ENCODE measurements around the gene RAB11FIP4.

RAB11FIP4 gene

DNA sequence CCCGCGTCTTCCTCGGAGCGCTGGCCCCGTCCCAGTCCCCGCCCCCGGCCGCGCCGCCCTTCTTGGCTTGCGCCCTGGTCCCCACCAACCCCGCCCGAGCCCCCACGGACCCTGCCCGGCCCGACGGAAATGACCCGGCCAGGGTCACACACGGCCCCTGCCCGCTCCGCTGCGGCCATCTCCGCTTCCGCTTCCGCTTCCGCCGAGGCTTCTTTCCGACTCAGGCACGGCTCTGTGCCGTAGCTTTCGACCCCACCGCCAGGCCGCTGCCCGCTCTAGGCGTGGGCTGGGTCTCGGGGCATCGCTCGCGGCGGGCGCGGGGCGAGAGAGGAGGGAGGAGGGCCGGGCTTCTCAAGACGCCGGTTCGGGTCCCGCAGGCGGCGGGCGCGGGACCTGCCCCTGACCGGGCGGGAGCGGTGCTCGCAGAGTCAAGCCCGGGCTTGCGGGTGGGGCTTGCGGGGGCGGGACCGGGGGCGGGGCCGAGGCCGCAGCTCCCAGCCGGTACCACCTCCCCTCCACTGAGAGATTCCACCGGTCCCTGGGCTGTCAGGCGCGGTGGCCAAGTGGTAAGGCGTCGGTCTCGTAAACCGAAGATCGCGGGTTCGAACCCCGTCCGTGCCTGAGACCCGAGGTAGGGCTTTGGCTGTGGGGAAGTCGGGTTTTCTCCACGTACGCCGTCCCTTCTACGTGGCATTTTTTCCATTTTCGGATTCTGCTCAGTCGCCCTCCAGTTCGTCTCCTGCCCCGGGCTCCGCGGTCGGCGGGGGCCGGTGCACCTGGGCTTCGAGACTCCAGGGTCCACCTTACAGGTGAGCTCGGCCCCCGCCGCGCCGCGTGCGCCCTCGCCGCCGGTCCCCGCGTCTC lies 158.3 kb downstream of the RAB11FIP4 start (continued):
- TF ChIP-seq, protein P1, sequence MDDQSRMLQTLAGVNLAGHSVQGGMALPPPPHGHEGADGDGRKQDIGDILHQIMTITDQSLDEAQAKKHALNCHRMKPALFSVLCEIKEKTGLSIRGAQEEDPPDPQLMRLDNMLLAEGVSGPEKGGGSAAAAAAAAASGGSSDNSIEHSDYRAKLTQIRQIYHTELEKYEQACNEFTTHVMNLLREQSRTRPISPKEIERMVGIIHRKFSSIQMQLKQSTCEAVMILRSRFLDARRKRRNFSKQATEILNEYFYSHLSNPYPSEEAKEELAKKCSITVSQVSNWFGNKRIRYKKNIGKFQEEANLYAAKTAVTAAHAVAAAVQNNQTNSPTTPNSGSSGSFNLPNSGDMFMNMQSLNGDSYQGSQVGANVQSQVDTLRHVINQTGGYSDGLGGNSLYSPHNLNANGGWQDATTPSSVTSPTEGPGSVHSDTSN (CRISPR knock-in tag; IDR thresholded peaks at IDR 0.05) = peak; percentile 62
- TF ChIP-seq MEIS1 (CRISPR knock-in tag; IDR thresholded peaks at IDR 0.05; ENCODE audit: borderline replicate concordance) (no peak), ZNF777 (tag by site-specific recombination; IDR thresholded peaks at IDR 0.05; ENCODE audit: borderline replicate concordance) (peak; percentile 69), ZNF585B (tag by site-specific recombination; IDR thresholded peaks at IDR 0.05) (no peak; the same call in 1 of the 2 replicates), PRDM1 (tag by site-specific recombination; IDR thresholded peaks at IDR 0.05) (no peak), ZFP69B (tag by site-specific recombination; IDR thresholded peaks at IDR 0.05) (peak; percentile 85), REPIN1 (tag by site-specific recombination; IDR thresholded peaks at IDR 0.05; ENCODE audit: low read depth) (no peak), ZNF571 (tag by site-specific recombination; IDR thresholded peaks at IDR 0.05) (no peak), WT1 (tag by site-specific recombination; IDR thresholded peaks at IDR 0.05) (peak; percentile 27; the same call in 1 of the 2 replicates), ZNF707 (tag by site-specific recombination; IDR thresholded peaks at IDR 0.05) (no peak), ZNF223 (tag by site-specific recombination; IDR thresholded peaks at IDR 0.05) (peak; percentile 52; the same call in 1 of the 2 replicates), ZNF48 (tag by site-specific recombination; IDR thresholded peaks at IDR 0.05) (no peak), MZF1 (tag by site-specific recombination; IDR thresholded peaks at IDR 0.05; ENCODE audit: borderline replicate concordance) (peak; percentile 64), ZBTB21 (tag by site-specific recombination; IDR thresholded peaks at IDR 0.05) (0 out of 2 replicates have a peak, but pooled peaks have one; percentile 26), ZNF214 (tag by site-specific recombination; IDR thresholded peaks at IDR 0.05; ENCODE audit: borderline replicate concordance) (no peak), ZNF510 (tag by site-specific recombination; IDR thresholded peaks at IDR 0.05; ENCODE audit: insufficient replicate concordance) (no peak), ZNF792 (tag by site-specific recombination; IDR thresholded peaks at IDR 0.05) (no peak), ZBTB20 (tag by site-specific recombination; IDR thresholded peaks at IDR 0.05) (peak; percentile 68; the same call in 1 of the 2 replicates), ZNF23 (tag by site-specific recombination; IDR thresholded peaks at IDR 0.05; ENCODE audit: borderline replicate concordance) (no peak), ZNF776 (tag by site-specific recombination; IDR thresholded peaks at IDR 0.05; ENCODE audit: borderline replicate concordance) (no peak), ZNF837 (tag by site-specific recombination; IDR thresholded peaks at IDR 0.05) (no peak), ZNF670 (tag by site-specific recombination; IDR thresholded peaks at IDR 0.05; ENCODE audit: low read depth) (no peak)
- TF ChIP-seq, protein P2, sequence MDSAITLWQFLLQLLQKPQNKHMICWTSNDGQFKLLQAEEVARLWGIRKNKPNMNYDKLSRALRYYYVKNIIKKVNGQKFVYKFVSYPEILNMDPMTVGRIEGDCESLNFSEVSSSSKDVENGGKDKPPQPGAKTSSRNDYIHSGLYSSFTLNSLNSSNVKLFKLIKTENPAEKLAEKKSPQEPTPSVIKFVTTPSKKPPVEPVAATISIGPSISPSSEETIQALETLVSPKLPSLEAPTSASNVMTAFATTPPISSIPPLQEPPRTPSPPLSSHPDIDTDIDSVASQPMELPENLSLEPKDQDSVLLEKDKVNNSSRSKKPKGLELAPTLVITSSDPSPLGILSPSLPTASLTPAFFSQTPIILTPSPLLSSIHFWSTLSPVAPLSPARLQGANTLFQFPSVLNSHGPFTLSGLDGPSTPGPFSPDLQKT (IDR thresholded peaks at IDR 0.05; ENCODE audit: borderline replicate concordance, low read depth, low read length) = no peak; the same call in 1 of the 2 replicates
- TF ChIP-seq, protein P3, sequence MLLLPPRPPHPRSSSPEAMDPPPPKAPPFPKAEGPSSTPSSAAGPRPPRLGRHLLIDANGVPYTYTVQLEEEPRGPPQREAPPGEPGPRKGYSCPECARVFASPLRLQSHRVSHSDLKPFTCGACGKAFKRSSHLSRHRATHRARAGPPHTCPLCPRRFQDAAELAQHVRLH (tag by site-specific recombination; IDR thresholded peaks at IDR 0.05) = peak; percentile 94
- TF ChIP-seq, protein P4, sequence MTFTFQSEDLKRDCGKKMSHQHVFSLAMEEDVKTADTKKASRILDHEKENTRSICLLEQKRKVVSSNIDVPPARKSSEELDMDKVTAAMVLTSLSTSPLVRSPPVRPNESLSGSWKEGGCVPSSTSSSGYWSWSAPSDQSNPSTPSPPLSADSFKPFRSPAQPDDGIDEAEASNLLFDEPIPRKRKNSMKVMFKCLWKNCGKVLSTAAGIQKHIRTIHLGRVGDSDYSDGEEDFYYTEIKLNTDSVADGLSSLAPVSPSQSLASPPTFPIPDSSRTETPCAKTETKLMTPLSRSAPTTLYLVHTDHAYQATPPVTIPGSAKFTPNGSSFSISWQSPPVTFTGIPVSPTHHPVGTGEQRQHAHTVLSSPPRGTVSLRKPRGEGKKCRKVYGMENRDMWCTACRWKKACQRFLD (tag by site-specific recombination; IDR thresholded peaks at IDR 0.05) = no peak
- TF ChIP-seq, protein P5, sequence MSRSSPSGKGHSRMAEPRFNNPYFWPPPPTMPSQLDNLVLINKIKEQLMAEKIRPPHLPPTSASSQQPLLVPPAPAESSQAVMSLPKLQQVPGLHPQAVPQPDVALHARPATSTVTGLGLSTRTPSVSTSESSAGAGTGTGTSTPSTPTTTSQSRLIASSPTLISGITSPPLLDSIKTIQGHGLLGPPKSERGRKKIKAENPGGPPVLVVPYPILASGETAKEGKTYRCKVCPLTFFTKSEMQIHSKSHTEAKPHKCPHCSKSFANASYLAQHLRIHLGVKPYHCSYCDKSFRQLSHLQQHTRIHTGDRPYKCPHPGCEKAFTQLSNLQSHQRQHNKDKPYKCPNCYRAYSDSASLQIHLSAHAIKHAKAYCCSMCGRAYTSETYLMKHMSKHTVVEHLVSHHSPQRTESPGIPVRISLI (tag by site-specific recombination; IDR thresholded peaks at IDR 0.05) = peak; percentile 86
- TF ChIP-seq, protein P6, sequence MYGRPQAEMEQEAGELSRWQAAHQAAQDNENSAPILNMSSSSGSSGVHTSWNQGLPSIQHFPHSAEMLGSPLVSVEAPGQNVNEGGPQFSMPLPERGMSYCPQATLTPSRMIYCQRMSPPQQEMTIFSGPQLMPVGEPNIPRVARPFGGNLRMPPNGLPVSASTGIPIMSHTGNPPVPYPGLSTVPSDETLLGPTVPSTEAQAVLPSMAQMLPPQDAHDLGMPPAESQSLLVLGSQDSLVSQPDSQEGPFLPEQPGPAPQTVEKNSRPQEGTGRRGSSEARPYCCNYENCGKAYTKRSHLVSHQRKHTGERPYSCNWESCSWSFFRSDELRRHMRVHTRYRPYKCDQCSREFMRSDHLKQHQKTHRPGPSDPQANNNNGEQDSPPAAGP (tag by site-specific recombination; IDR thresholded peaks at IDR 0.05) = peak; percentile 91
- TF ChIP-seq, protein P7, sequence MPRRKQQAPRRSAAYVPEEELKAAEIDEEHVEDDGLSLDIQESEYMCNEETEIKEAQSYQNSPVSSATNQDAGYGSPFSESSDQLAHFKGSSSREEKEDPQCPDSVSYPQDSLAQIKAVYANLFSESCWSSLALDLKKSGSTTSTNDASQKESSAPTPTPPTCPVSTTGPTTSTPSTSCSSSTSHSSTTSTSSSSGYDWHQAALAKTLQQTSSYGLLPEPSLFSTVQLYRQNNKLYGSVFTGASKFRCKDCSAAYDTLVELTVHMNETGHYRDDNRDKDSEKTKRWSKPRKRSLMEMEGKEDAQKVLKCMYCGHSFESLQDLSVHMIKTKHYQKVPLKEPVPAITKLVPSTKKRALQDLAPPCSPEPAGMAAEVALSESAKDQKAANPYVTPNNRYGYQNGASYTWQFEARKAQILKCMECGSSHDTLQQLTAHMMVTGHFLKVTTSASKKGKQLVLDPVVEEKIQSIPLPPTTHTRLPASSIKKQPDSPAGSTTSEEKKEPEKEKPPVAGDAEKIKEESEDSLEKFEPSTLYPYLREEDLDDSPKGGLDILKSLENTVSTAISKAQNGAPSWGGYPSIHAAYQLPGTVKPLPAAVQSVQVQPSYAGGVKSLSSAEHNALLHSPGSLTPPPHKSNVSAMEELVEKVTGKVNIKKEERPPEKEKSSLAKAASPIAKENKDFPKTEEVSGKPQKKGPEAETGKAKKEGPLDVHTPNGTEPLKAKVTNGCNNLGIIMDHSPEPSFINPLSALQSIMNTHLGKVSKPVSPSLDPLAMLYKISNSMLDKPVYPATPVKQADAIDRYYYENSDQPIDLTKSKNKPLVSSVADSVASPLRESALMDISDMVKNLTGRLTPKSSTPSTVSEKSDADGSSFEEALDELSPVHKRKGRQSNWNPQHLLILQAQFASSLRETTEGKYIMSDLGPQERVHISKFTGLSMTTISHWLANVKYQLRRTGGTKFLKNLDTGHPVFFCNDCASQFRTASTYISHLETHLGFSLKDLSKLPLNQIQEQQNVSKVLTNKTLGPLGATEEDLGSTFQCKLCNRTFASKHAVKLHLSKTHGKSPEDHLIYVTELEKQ (tag by site-specific recombination; IDR thresholded peaks at IDR 0.05; ENCODE audit: borderline replicate concordance) = peak; percentile 71; the same call in 1 of the 2 replicates

Data from HEK293 (cell line).